Measurements from ENCODE around the gene ZNF428. TPM values are rescaled to one million over a fixed set of nuclear protein-coding genes. Genes with fewer than 3 reads are reported as not detected.

The ZNF428 gene
- total RNA-seq, 4 donors from 2014 or later: 3.0 to 17.1 (median 15.1) TPM

- Histone ChIP-seq H3K4me1 (no peaks in the 10 kb centered on the region), H3K4me3 (no peak overlapping the region), H3K9me3 (no peaks in the 10 kb centered on the region), H3K27ac (no peak overlapping the region), H3K27me3 (no peaks in the 10 kb centered on the region), H3K36me3 (no peaks in the 10 kb centered on the region)
- WGBS, 2 donors (ENCODE audit: low coverage in 1 of 2): 84 to 93% methylated on average over 2 to 7 of the region's 7 CpGs
- TF ChIP-seq CTCF (IDR thresholded peaks at IDR 0.05) (no peak), EP300 (IDR thresholded peaks at IDR 0.05; ENCODE audit: low read depth) (no peak), POLR2AphosphoS5 (IDR thresholded peaks at IDR 0.05) (no peak), POLR2A (IDR thresholded peaks at IDR 0.05) (no peak)
- no peak for DNase-seq
- in situ Hi-C loops (cut with MboI; ENCODE audit: low pct_ligation_motif_present in 1 of 4, low pct_unique_long_range_greater_than_20kb in 1 of 4, low sequenced_read_pairs in 3 of 4): no loop called here
- intact Hi-C loops (cut with DNase I; ENCODE audit: low total_unique reads): no loop called here
These were observed 41.0 kb upstream of the ZNF428 start for GRCh38 chr19:43660301-43660970.

DNA sequence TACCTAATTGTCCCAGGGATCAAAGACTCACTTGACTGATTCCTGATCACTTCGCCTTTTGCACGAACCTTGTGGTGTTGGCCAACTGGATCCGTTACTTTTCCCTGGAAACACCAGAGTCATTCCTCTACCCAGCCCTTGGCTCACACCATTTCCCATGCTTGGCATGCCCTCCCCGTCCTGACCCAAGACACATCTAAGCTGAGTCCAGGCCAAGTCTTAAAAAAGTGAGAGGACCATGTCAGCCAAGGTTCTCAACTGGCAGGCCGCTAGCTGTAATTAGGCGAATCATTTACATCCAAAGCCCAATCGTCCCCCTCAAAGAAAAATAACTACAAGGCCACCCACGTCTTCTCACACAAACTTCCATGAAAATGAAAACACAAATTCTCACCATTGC is 39.1 kb upstream of the ZNF428 start:
- Histone ChIP-seq H3K27ac (no peak overlapping the region), H3K4me3 (no peak overlapping the region), H3K4me1 (no peaks in the 10 kb centered on the region), H3K27me3 (no peaks in the 10 kb centered on the region), H3K9me3 (no peaks in the 10 kb centered on the region), H3K36me3 (no peaks in the 10 kb centered on the region)
- DNase-seq: no peak
- intact Hi-C loops (cut with DNase I; ENCODE audit: low total_unique reads): loop anchor here (10.0 kb wide), 1 partner anchor 94 kb away; no protein-coding TSS in a partner anchor
- in situ Hi-C loops (cut with MboI; ENCODE audit: low pct_ligation_motif_present in 1 of 4, low pct_unique_long_range_greater_than_20kb in 1 of 4, low sequenced_read_pairs in 3 of 4): no loop called here
- TF ChIP-seq POLR2A (IDR thresholded peaks at IDR 0.05) (no peak), EP300 (IDR thresholded peaks at IDR 0.05; ENCODE audit: low read depth) (no peak), POLR2AphosphoS5 (IDR thresholded peaks at IDR 0.05) (no peak), CTCF (IDR thresholded peaks at IDR 0.05) (no peak)
- 90 to 100% methylated on average over 2 to 8 of the region's 8 CpGs for WGBS, 2 donors (ENCODE audit: low coverage in 1 of 2)

DNA sequence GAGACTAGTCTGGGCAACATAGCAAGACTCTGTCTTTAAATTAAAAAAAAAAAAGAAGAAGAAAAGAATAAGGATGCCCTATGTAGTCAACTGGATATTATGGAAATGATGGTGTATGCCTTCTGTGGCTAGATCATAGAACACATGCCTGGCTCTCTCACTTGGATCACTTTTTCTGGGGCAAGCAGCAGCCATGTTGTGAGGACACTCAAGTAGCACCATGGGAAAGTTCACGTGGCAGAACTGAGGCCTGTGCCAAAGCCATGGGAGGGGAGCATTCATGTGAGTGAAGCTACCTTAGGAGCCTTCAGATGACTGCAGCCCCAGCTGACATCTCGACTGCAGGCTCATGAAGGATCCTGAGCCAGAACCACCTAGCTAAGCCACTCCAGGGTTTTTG is 38.6 kb upstream of the ZNF428 start:
- DNase-seq: no peak
- in situ Hi-C loops (cut with MboI; ENCODE audit: low pct_ligation_motif_present in 1 of 4, low pct_unique_long_range_greater_than_20kb in 1 of 4, low sequenced_read_pairs in 3 of 4) (no loop called here), intact Hi-C loops (cut with DNase I; ENCODE audit: low total_unique reads) (loop anchor here (10.0 kb wide), 1 partner anchor 93 kb away; no protein-coding TSS in a partner anchor)
- Histone ChIP-seq H3K4me1 (no peaks in the 10 kb centered on the region), H3K36me3 (no peaks in the 10 kb centered on the region), H3K9me3 (no peaks in the 10 kb centered on the region), H3K27me3 (no peaks in the 10 kb centered on the region), H3K27ac (no peak overlapping the region), H3K4me3 (no peak overlapping the region)
- 85% methylated on average over 2 of the region's 2 CpGs; no CpG with 5 or more reads in 1 of the 2 donors for WGBS, 2 donors (ENCODE audit: low coverage in 1 of 2)
- TF ChIP-seq POLR2AphosphoS5 (IDR thresholded peaks at IDR 0.05) (no peak), EP300 (IDR thresholded peaks at IDR 0.05; ENCODE audit: low read depth) (no peak), CTCF (IDR thresholded peaks at IDR 0.05) (no peak), POLR2A (IDR thresholded peaks at IDR 0.05) (no peak)

DNA sequence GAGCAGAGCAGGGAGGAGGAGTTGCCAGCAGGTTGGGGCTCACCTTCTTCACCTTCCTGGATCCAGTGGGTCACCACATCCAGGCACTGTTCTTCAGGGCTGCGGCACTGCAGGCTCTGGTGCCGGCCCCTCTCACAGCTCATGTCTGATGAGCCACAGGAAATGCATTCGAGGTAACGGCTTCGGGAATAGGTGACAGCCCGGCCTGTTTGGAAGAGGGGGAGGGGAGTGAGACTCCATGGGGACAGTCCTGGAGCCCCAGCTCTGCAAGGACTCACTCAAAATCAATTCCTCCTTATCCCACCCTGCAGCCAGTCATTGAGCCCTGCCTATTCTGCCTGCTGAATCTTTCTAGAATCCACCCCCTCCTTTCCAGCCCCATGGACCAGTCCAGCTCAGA is 37.0 kb upstream of the ZNF428 start:
- WGBS, 2 donors (ENCODE audit: low coverage in 1 of 2): 91% methylated on average over 6 of the region's 6 CpGs; no CpG with 5 or more reads in 1 of the 2 donors
- no peak for DNase-seq
- Histone ChIP-seq H3K27me3 (no peaks in the 10 kb centered on the region), H3K27ac (no peak overlapping the region), H3K9me3 (no peaks in the 10 kb centered on the region), H3K36me3 (no peaks in the 10 kb centered on the region), H3K4me3 (no peak overlapping the region), H3K4me1 (no peaks in the 10 kb centered on the region)
- intact Hi-C loops (cut with DNase I; ENCODE audit: low total_unique reads): loop anchor here (10.0 kb wide), 1 partner anchor 92 kb away; no protein-coding TSS in a partner anchor
- TF ChIP-seq POLR2AphosphoS5 (IDR thresholded peaks at IDR 0.05): no peak
- no peak for TF ChIP-seq EP300 (IDR thresholded peaks at IDR 0.05; ENCODE audit: low read depth)
- TF ChIP-seq POLR2A (IDR thresholded peaks at IDR 0.05): no peak
- TF ChIP-seq CTCF (IDR thresholded peaks at IDR 0.05): no peak
- in situ Hi-C loops (cut with MboI; ENCODE audit: low pct_ligation_motif_present in 1 of 4, low pct_unique_long_range_greater_than_20kb in 1 of 4, low sequenced_read_pairs in 3 of 4): no loop called here

All from transverse colon (tissue), 4 donors.